Measurements from ENCODE around the gene KCNH3. TPM values are rescaled to one million over a fixed set of nuclear protein-coding genes. Genes with fewer than 3 reads are reported as not detected.
A peak's percentile ranks its signal among the peaks of the same experiment; 100 is the strongest.

KCNH3 gene
- total and polyA plus RNA-seq, 2 experiments from 2014 or later, result 0.21 to 0.52 TPM

- Mint-ChIP-seq H3K27ac (no peak overlapping the region), H3K36me3 (ENCODE audit: low read depth) (no peaks in the 10 kb centered on the region), H3K27me3 (ENCODE audit: insufficient read depth, low read depth, poor library complexity) (peaks cover 93% of the 10 kb centered on the region), H3K4me1 (peaks cover 40% of the 10 kb centered on the region), H3K4me3 (no peak overlapping the region), H3K9me3 (no peaks in the 10 kb centered on the region; the same call in 2 of the 3 replicates)
- no peak overlapping the region for H3K4me3 ChIP-seq
- H2AFZ ChIP-seq, result no peak overlapping the region
- no peaks in the 10 kb centered on the region; the same call in 1 of the 2 replicates for H3K36me3 ChIP-seq (ENCODE audit: insufficient read depth)
- TF ChIP-seq EZH2 (IDR thresholded peaks at IDR 0.05; ENCODE audit: low read depth, unreplicated experiment) (peak; percentile 20), ZNF114 (CRISPR knock-in tag; IDR thresholded peaks at IDR 0.05) (no peak)
- ATAC-seq, result no peak
- H3K79me2 ChIP-seq (replicated peaks; ENCODE audit: insufficient read depth), result no peaks in the 10 kb centered on the region
- peaks cover 100% of the 10 kb centered on the region for H3K27me3 ChIP-seq (ENCODE audit: insufficient read depth)
- no peaks in the 10 kb centered on the region for H3F3A ChIP-seq (replicated peaks; ENCODE audit: low read depth)
- H3K4me2 ChIP-seq, result no peak overlapping the region
- peaks cover 4% of the 10 kb centered on the region; the same call in 1 of the 2 replicates for H4K20me1 ChIP-seq (replicated peaks; ENCODE audit: insufficient read depth)
- peaks cover 22% of the 10 kb centered on the region; the same call in 1 of the 2 replicates for H3K4me1 ChIP-seq (ENCODE audit: insufficient read depth)
- no peaks in the 10 kb centered on the region for H3K9me2 ChIP-seq (ENCODE audit: insufficient read depth)
- H3K27ac ChIP-seq (ENCODE audit: low read depth), result no peak overlapping the region
- DNase-seq (ENCODE audit: low spot score), result no peak
Observed at GRCh38 chr12:49541140-49541861, 2.5 kb downstream of the KCNH3 start.

GRCh38 chr12:49541911-49542505, 3.2 kb downstream of the KCNH3 start:
- no peak overlapping the region; the same call in 2 of the 3 replicates for H3K4me3 Mint-ChIP-seq
- H3K9me2 ChIP-seq (ENCODE audit: insufficient read depth), result no peaks in the 10 kb centered on the region
- peaks cover 92% of the 10 kb centered on the region for H3K27me3 Mint-ChIP-seq (ENCODE audit: insufficient read depth, low read depth, poor library complexity)
- H3K4me1 Mint-ChIP-seq, result peaks cover 37% of the 10 kb centered on the region
- DNase-seq (ENCODE audit: low spot score) (no peak), ATAC-seq (no peak)
- no peaks in the 10 kb centered on the region for H3F3A ChIP-seq (replicated peaks; ENCODE audit: low read depth)
- no peak overlapping the region for H3K27ac ChIP-seq (ENCODE audit: low read depth)
- no peaks in the 10 kb centered on the region for H3K36me3 ChIP-seq (ENCODE audit: insufficient read depth)
- TF ChIP-seq JUNB (IDR thresholded peaks at IDR 0.05; ENCODE audit: unreplicated experiment) (no peak), ZNF331 (CRISPR knock-in tag; IDR thresholded peaks at IDR 0.05; ENCODE audit: low read depth) (no peak), ETS1 (IDR thresholded peaks at IDR 0.05) (no peak), NANOG (IDR thresholded peaks at IDR 0.05; ENCODE audit: borderline replicate concordance) (no peak)
- no peak overlapping the region for H3K4me3 ChIP-seq
- H3K27me3 ChIP-seq (ENCODE audit: insufficient read depth), result peaks cover 100% of the 10 kb centered on the region
- no peaks in the 10 kb centered on the region; the same call in 2 of the 3 replicates for H3K9me3 Mint-ChIP-seq
- H3K27ac Mint-ChIP-seq, result no peak overlapping the region
- H2AFZ ChIP-seq, result no peak overlapping the region
- H3K36me3 Mint-ChIP-seq (ENCODE audit: low read depth), result no peaks in the 10 kb centered on the region
- H3K4me1 ChIP-seq (ENCODE audit: insufficient read depth), result peaks cover 20% of the 10 kb centered on the region; the same call in 1 of the 2 replicates
- H4K20me1 ChIP-seq (replicated peaks; ENCODE audit: insufficient read depth), result peaks cover 4% of the 10 kb centered on the region; the same call in 1 of the 2 replicates
- H3K4me2 ChIP-seq, result no peak overlapping the region
- no peaks in the 10 kb centered on the region for H3K79me2 ChIP-seq (replicated peaks; ENCODE audit: insufficient read depth)

GRCh38 chr12:49542592-49543160, 3.8 kb downstream of the KCNH3 start:
- H3K9me2 ChIP-seq (ENCODE audit: insufficient read depth), result no peaks in the 10 kb centered on the region
- peaks cover 100% of the 10 kb centered on the region for H3K27me3 ChIP-seq (ENCODE audit: insufficient read depth)
- Mint-ChIP-seq H3K27ac (no peak overlapping the region), H3K36me3 (ENCODE audit: low read depth) (no peaks in the 10 kb centered on the region), H3K9me3 (no peaks in the 10 kb centered on the region; the same call in 2 of the 3 replicates), H3K4me1 (peaks cover 32% of the 10 kb centered on the region), H3K27me3 (ENCODE audit: insufficient read depth, low read depth, poor library complexity) (peaks cover 92% of the 10 kb centered on the region), H3K4me3 (no peak overlapping the region; the same call in 2 of the 3 replicates)
- no peaks in the 10 kb centered on the region for H3K79me2 ChIP-seq (replicated peaks; ENCODE audit: insufficient read depth)
- no peaks in the 10 kb centered on the region; the same call in 1 of the 2 replicates for H4K20me1 ChIP-seq (replicated peaks; ENCODE audit: insufficient read depth)
- no peak for DNase-seq (ENCODE audit: low spot score)
- no peak overlapping the region for H3K4me2 ChIP-seq
- no peak for ATAC-seq
- H2AFZ ChIP-seq, result no peak overlapping the region
- H3F3A ChIP-seq (replicated peaks; ENCODE audit: low read depth), result no peaks in the 10 kb centered on the region
- H3K36me3 ChIP-seq (ENCODE audit: insufficient read depth), result no peaks in the 10 kb centered on the region
- no peak overlapping the region for H3K4me3 ChIP-seq
- no peak overlapping the region for H3K27ac ChIP-seq (ENCODE audit: low read depth)
- H3K4me1 ChIP-seq (ENCODE audit: insufficient read depth), result peaks cover 14% of the 10 kb centered on the region; the same call in 1 of the 2 replicates
- TF ChIP-seq JUNB (IDR thresholded peaks at IDR 0.05; ENCODE audit: unreplicated experiment) (no peak), NANOG (IDR thresholded peaks at IDR 0.05; ENCODE audit: borderline replicate concordance) (no peak), REST (IDR thresholded peaks at IDR 0.05; ENCODE audit: unreplicated experiment) (no peak), POLR2AphosphoS5 (IDR thresholded peaks at IDR 0.05; ENCODE audit: low read depth) (no peak), ZNF331 (CRISPR knock-in tag; IDR thresholded peaks at IDR 0.05; ENCODE audit: low read depth) (no peak), CREB1 (CRISPR knock-in tag; IDR thresholded peaks at IDR 0.05; ENCODE audit: low read depth) (no peak), EZH2 (IDR thresholded peaks at IDR 0.05; ENCODE audit: low read depth, unreplicated experiment) (no peak)

All from GM23338 (cell line).